Fibroblast of lung (primary cell): ENCODE results near the gene IGFBP5. TPM values are rescaled to one million over a fixed set of nuclear protein-coding genes. Genes with fewer than 3 reads are reported as not detected.
A peak's percentile ranks its signal among the peaks of the same experiment; 100 is the strongest.

Experiments
- DNase-seq, 2 donors: peaks; one replicate each; pipeline versions ENCODE4 v3.0.0 to v3.0.0-alpha.2; 2010; ENCODE audit warnings: low read depth in 2 of 2
- H2AFZ ChIP-seq: 2 replicates; pipeline ENCODE4 v1.5.1; 2012; ENCODE audit warnings: low read length, control low read depth, inconsistent platforms
- H3K27ac ChIP-seq: 2 replicates; pipeline ENCODE4 v1.5.1; 2011; ENCODE audit warnings: low read length, control low read depth; ENCODE audit not compliant: insufficient read depth
- H3K27me3 ChIP-seq: 2 replicates; pipeline ENCODE4 v1.5.1; 2011; ENCODE audit warnings: mild to moderate bottlenecking, low read length; ENCODE audit not compliant: control insufficient read depth, insufficient read depth
- H3K36me3 ChIP-seq: 2 replicates; pipeline ENCODE4 v1.5.1; 2011; ENCODE audit warnings: low read length; ENCODE audit not compliant: control insufficient read depth, insufficient read depth
- H3K4me1 ChIP-seq: 2 replicates; pipeline ENCODE4 v1.5.1; 2011; ENCODE audit warnings: low read length; ENCODE audit not compliant: control insufficient read depth, insufficient read depth; ENCODE audit errors: extremely low read depth
- H3K4me2 ChIP-seq: 2 replicates; pipeline ENCODE4 v1.5.1; 2011; ENCODE audit warnings: low read length, control low read depth; ENCODE audit not compliant: insufficient read depth; ENCODE audit errors: extremely low read depth
- H3K4me3 ChIP-seq, 4 experiments: fragments of 200-600 bp in 1 of 4; sonication (generic) in 1 of 4; replicated peaks in 1 of 4; 2 replicates each; pipeline ENCODE4 v1.5.1; 2011 to 2016; ENCODE audit warnings: low read length in 4 of 4, low read depth in 3 of 4, mild to moderate bottlenecking in 3 of 4, control low read depth in 2 of 4, inconsistent platforms in 1 of 4, mixed read lengths in 1 of 4; ENCODE audit not compliant: insufficient read depth in 1 of 4; ENCODE audit errors: control extremely low read depth in 1 of 4
- H3K79me2 ChIP-seq: 2 replicates; pipeline ENCODE4 v1.5.1; 2012; ENCODE audit warnings: mild to moderate bottlenecking, low read length, inconsistent platforms; ENCODE audit not compliant: control insufficient read depth, insufficient read depth
- H3K9ac ChIP-seq: 2 replicates; pipeline ENCODE4 v1.5.1; 2011; ENCODE audit warnings: mild to moderate bottlenecking, low read length, control low read depth; ENCODE audit not compliant: insufficient read depth
- H3K9me3 ChIP-seq: 2 replicates; pipeline ENCODE4 v1.5.1; 2012; ENCODE audit warnings: low read depth, low read length; ENCODE audit not compliant: control insufficient read depth, insufficient read depth
- H4K20me1 ChIP-seq: 2 replicates; pipeline ENCODE4 v1.5.1; 2011; ENCODE audit warnings: low read length; ENCODE audit not compliant: control insufficient read depth, insufficient read depth; ENCODE audit errors: extremely low read depth
- CTCF ChIP-seq, 2 donors: IDR thresholded peaks in 1 of 2; conservative IDR thresholded peaks in 1 of 2; 1 replicate in 1 of 2; 2 replicates in 1 of 2; pipeline ENCODE4 v1.5.1; 2011 to 2012; ENCODE audit warnings: low read length in 2 of 2, control low read depth in 1 of 2, inconsistent platforms in 1 of 2, low read depth in 1 of 2, mild to moderate bottlenecking in 1 of 2
- EZH2 ChIP-seq: IDR thresholded peaks from 2 replicates; pipeline ENCODE4 v1.5.1; 2012; ENCODE audit warnings: low read length, control low read depth, mild to moderate bottlenecking; ENCODE audit errors: missing control alignments
- polyA plus RNA-seq, 2 donors: library from polyadenylated mRNA; depleted of rRNA in 1 of 2; stranded (reverse) in 1 of 2; unstranded in 1 of 2; fragments of >200 nt; gene quantifications; 2 replicates each; pipeline ENCODE4 v1.2.1, GENCODE V29; 2011 to 2012; ENCODE audit warnings: missing spikeins in 1 of 2
- total RNA-seq: library from RNA; depleted of rRNA; stranded (reverse); fragments of >200 nt; gene quantifications from 2 replicates; pipeline ENCODE4 v1.2.1, GENCODE V29; 2014

IGFBP5 gene
- total and polyA plus RNA-seq, 2 donors (not counting 1 experiment from before 2014, with no cell fraction given), result 1,100 to 2,607 TPM

- peak overlapping the region; percentile 66 for H3K4me2 ChIP-seq
- no peak overlapping the region for H3K27ac ChIP-seq
- no peaks in the 10 kb centered on the region for H4K20me1 ChIP-seq
- no peaks in the 10 kb centered on the region for H3K27me3 ChIP-seq
- H3K4me1 ChIP-seq, result peaks cover 14% of the 10 kb centered on the region
- H3K9ac ChIP-seq, result no peak overlapping the region
- no peaks in the 10 kb centered on the region for H3K79me2 ChIP-seq
- no peaks in the 10 kb centered on the region for H3K36me3 ChIP-seq
- H3K4me3 ChIP-seq, result no peak overlapping the region
- H2AFZ ChIP-seq, result peak overlapping the region; percentile 18
- H3K9me3 ChIP-seq, result no peaks in the 10 kb centered on the region
- no peak for TF ChIP-seq CTCF (conservative IDR thresholded peaks at IDR 0.05 in 1 of 2, IDR thresholded peaks at IDR 0.05 in 1 of 2; ENCODE audit: low read depth in 1 of 2, low read length in 2 of 2)
- no peak for TF ChIP-seq EZH2
- no peak for DNase-seq
Observed at GRCh38 chr2:216711348-216711747, 16.0 kb upstream of the IGFBP5 start.

DNA sequence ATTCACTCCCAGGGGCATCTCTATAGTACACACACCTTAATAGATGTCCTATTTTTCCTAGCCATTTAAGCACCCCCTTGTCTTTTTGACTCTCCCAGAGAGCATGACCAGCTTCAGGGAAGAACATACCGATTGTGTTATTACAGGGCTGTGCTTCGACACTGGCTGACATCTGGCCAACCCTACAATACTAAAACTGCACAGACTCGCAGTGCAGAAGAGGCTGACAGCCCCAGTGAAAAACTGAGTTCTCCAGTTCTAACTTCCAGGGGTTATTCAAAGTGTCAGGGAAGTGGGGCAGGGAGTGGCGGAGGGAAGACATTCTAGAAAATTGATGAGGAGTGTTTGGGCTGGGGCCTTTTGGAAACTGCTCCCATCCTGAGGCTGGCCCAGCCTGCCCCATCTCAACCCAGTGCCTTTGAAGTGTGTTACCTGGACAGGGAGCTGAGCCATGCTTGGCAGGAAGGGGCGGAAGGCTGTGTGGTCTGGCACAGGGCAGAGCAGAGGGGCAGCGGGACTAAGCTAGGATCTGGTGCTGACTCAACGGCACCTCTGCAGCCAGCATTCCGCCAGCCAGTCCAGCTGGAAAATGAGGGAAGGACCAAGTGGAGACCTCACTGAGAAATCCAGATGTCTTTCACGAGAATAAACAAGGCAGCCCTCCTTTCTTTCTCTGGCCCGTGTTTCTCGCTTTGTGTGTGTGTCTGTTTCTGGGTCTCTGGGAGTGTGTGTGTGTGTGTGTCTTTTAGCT, 15.4 kb upstream of the IGFBP5 start:
- H3K4me1 ChIP-seq, result peaks cover 14% of the 10 kb centered on the region
- peak; percentile 72 to 88 for DNase-seq
- H3K27me3 ChIP-seq, result no peaks in the 10 kb centered on the region
- no peak for TF ChIP-seq EZH2
- TF ChIP-seq CTCF (conservative IDR thresholded peaks at IDR 0.05 in 1 of 2, IDR thresholded peaks at IDR 0.05 in 1 of 2; ENCODE audit: low read depth in 1 of 2, low read length in 2 of 2), result no peak
- peak overlapping the region; percentile 40 for H3K27ac ChIP-seq
- H3K36me3 ChIP-seq, result no peaks in the 10 kb centered on the region
- H3K9ac ChIP-seq, result no peak overlapping the region
- H3K79me2 ChIP-seq, result no peaks in the 10 kb centered on the region
- H3K4me3 ChIP-seq, result no peak overlapping the region
- peak overlapping the region; percentile 66 for H3K4me2 ChIP-seq
- H3K9me3 ChIP-seq, result no peaks in the 10 kb centered on the region
- peak overlapping the region; percentile 18 for H2AFZ ChIP-seq
- H4K20me1 ChIP-seq, result no peaks in the 10 kb centered on the region

DNA sequence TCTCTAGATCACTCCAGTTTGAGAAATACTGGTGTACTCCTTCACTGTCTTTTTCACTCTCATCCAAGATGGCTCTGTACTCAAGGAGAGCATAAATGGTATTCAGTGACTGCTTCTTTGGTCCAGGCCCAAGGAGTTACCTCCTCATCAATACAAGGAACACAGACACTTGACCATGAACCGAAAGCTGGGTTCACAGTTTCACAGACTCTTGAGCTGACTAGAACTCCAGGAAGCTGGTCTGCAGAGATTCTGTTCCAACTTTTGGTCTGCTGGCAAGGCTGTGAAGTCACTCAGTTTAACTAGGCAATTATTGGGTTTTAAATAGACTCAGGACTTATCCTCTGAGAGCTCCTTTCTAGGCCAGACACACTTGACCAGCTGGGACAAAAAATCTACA, 7.4 kb upstream of the IGFBP5 start:
- no peak overlapping the region for H2AFZ ChIP-seq
- no peaks in the 10 kb centered on the region for H3K27me3 ChIP-seq
- H3K4me3 ChIP-seq, result no peak overlapping the region
- no peak overlapping the region for H3K4me2 ChIP-seq
- DNase-seq, result no peak
- no peaks in the 10 kb centered on the region for H4K20me1 ChIP-seq
- H3K36me3 ChIP-seq, result no peaks in the 10 kb centered on the region
- no peak overlapping the region for H3K9ac ChIP-seq
- peaks cover 4% of the 10 kb centered on the region for H3K4me1 ChIP-seq
- no peak overlapping the region for H3K27ac ChIP-seq
- no peaks in the 10 kb centered on the region for H3K9me3 ChIP-seq
- no peak for TF ChIP-seq EZH2
- no peak for TF ChIP-seq CTCF (conservative IDR thresholded peaks at IDR 0.05 in 1 of 2, IDR thresholded peaks at IDR 0.05 in 1 of 2; ENCODE audit: low read depth in 1 of 2, low read length in 2 of 2)
- no peaks in the 10 kb centered on the region for H3K79me2 ChIP-seq
